Measurements from ENCODE around the gene HK2.
"Not testable (repeated sequence)": the region's sequence is repeated elsewhere in the genome, so short reads cannot be mapped to it uniquely, and the experiment has no call there.

Gene HK2

DNA sequence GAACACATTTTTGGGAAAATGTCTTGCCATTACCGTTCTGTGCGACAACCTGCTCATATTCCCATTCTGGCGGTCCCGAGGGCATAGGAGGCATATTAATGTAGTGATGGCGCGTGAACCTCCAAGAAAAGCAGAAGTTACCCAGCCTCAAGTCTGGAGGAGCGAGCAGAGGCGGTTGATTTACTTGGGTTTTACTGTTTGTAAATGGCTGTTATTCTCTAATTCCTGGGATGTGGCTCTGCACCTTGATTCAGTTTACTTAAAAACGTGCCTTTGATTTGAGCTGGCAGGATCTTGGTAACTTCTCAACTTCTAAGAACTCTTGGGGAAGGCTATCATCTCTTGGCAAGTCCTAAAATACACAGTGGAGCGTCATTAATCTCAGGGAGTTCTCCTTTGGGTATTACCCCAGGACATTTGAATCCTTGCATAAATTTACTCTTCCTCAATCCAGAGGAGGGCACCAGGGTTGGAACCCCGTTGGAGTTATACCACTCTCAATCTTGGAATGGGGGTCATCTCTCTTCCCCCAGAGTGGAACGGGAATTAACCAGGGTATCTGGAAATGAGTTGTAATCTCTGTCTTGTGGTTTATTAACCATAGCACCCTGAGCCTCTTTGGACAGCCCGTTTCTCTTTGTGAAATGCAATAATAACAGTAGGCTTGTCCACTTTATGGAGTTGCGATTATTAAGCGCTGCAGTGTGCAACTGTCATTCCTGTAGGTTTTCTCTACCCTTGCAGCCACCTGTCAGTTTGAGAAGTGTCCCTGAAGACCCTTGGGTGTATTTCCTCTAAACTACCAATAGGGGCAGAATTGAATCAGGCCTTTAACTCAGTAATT is 2.1 kb downstream of the HK2 start:
- DNase-seq = no peak

DNA sequence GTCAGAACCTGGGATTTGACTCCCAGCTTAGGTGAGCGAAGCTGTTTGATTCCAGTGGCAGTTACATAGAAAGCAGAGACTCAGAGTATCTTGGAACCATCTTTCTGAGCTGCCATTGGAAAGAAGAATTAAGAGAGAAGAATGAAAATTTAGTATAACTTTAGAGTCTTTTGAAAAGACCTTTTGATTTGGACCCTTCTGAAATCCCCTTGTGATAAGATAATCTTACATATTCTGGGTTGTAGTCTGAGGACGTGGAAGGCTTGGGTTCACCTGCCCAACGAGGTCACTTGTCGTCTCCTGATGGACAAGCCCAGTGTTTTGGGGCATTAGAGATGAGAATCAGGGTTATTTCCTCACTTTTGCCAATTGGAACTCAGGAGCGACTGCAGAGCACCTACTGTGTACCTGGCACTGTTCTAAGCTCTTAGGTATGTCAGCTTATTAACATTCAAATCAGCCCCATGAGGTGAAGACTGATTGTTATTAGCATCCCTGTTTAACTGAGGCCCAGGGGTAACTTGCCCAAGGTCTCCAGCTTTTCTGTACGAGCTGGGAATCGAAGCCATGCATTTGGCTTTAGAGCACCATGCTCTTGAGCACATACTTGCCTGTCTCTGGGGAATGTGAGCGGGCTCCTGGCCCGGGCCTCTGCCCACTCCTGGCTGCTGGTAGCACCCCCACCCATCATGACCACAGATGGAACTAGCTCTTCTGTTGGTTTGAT is 2.9 kb downstream of the HK2 start:
- DNase-seq = no peak

DNA sequence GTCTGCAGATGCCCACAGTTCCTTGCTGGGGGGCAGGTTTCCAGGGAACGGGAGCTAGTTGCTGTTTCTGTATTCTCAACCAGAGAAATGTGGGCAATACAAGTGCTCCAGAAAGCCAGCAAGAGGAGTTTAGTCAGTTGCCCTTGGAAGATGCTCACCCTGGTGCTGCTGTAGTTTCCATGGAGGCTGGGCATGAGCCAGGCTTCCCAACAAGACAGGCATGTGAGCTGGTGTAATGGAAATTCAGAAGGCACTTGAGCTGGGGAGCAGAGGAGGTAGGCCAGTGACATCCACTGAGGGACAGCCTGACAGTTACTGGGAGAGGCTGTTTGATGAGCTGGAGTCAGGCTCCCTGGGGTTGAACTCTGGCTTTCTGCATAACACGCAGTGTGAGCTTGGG is 7.7 kb downstream of the HK2 start:
- DNase-seq = no peak

DNA sequence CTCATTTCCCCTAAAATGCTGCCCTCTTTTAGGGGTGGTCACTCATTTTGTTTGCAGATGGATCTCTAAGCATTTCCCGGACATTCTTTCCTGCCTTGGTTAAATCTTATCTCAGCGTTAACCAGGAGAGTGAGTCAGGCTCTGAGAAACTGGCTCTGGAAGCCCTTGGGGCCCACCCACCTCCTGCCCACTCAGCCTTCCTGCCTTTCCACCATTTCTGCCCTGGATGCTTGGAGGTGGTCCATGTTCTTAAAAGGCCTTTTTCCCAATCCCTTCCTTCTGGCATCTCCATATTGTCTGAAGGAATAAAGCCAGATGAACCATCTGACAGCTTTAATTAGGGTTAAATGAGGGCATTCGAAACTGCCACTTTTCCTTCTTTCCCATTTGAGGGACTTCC is 9.5 kb downstream of the HK2 start:
- DNase-seq = no peak

DNA sequence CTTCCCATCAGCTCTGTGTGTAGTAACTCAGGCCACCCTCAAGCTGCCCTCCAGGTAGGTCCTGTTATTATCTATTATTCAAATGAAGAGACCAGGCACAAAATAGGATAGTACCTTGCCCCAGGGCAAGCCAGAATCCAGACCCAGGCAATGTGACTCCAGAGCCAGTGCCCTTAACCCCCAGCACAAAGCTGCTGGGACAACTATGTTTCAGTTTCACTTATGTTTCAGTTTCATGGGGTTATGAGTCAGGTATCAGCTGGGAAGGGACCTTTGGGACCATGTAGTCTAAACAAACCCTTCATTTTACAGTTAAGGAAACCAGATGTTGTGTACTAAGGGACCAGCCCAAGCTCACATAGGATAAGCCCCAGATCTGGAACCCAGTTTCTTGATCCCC is 10.0 kb downstream of the HK2 start:
- DNase-seq = no peak

DNA sequence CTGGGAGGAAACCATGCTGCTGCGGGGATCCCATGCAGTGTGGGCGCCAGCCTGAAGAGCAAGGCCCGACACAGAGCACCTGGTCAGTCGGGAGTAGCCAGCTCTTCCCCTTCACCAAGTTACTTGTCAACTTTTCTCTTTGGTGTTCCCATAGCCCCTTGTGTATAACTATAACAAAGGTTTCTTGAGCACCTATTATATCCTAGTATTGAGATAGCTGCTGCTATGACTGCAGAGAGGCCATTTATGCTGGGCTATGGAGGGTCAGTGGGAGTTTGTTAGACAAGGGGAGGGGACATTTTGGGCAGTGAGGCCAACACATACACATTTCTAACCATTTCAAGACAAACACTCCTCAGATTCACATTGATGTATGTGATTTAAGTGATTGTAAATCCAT is 10.8 kb downstream of the HK2 start:
- DNase-seq = no peak

DNA sequence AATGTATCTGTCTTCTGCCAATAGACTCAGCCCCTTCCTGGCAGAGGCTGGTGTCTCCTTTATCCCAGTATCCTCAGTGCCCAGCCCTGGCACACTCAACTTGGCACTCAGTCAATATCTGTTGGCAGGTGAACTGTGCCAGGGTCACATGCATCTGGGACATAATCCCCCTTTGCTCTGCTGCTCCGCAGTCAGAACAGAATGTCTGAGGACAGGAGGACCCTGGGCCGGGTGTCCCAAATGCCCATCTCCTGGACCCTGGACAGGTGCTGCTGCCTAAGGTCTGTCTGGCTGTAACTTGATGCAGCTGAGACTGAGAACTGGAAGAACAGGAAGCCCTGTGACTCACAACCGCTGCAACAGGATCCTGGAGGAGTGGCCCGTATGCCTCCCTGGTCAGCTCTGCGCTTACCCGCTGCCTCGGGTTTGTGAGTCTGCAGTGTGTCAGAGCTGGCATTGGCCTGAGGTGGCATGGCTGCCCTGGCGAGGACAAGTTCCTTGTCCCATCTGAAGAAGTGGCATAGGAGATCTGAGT is 11.4 kb downstream of the HK2 start:
- no peak for DNase-seq

DNA sequence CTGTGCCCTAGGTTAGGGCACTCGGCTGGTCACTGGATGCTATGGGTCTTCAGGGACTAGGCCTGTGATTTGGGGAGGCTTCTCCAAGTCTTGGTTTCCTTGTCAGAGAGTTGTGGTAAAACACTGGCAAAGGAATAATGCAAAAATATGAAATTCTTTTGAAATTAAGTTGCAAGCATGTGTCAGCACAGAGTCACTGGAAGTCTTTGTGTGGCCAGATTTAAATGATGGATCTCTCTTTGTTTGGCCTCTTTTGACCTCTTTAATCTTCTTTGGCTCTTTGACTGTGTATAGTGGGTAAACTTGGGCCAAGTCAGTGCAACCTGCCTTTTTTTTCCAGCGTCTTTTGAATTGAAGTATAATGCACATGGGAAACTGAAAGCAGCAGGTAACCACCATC is 12.1 kb downstream of the HK2 start:
- DNase-seq = no peak

DNA sequence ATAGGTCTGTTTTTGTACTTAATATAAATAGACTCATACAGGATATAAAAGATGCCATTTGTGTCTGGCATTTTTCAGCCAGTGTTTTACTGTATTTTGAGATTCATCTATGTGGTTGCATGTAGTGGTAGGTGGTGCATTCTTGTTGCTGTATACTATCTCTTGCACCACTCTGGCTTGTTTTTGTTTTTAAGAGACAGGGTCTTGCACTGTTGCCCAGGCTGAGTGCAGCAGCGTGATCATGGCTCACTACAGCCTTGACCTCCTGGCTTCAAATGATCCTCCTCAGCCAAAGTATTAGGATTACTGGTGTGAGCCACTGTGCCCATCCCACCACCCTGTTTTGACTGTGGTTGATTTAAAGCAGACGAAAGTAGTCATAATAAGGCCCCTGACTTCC is 12.6 kb downstream of the HK2 start:
- no peak for DNase-seq

DNA sequence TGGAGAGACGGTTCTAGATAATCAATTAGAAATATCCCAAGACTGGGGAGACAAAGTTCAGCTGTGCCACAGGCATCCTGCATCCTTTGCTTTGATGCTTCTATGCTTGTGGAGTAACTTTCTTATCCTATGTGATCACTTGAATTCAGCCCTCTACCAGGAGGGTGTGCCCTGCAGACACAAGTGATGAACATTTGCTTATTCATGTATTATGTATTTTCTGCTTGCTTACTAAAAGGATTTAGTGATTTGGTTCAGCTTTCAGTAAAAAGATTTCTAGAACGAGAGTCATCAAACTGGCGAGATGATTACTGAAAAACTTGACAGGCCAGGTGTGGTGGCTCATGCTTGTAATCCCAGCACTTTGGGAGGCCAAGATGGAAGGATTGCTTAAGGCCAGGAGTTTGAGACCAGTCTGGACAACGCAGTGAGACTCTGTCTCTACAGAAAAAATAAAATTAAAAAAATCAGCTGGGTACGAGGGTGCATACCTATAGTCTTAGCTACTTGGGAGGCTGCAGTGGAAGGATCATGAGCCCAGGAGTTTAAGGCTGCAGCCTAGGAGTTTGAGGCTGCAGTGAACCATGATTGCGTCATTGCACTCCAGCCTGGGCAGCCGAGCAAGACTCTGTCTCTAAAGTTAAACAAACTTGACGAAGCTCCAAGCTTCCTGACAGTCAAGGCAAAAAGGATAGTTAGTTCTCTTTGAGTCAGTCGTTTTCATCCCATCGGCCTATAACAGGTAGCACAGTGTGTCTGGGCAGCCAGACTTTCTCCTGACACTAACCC is 13.3 kb downstream of the HK2 start:
- no peak for DNase-seq

DNA sequence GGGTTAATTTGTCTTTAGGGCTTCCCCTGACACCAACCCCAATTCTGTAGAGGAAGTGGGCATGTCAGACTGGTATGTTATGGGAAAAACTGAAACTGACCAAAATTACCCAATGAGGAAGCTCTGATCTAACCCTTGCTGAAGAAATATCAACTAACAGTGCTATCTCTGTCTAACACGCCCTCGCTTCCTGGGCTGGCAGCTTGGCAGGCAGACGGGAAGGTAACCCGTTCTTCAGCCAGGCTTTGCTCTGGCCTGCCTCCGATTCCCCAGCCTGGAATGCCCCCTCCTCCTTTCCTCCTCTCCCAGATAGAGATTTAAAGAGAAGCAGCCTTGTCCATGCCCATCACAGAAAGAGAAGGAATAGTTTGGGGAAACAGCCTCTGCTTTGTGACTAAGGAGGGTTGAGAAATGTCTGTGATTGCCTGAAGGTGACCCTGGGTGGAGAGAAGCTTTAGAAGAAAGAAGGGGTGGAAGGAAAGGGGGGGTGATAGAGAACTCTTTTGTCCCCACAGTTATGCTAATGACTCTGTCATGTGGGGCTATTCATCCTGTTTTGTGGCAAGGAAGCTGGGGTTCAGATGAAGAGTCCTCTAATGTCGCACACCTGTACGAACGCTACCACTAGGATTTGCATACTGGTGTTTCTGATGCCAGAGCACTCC is 15.4 kb downstream of the HK2 start:
- no peak for DNase-seq

DNA sequence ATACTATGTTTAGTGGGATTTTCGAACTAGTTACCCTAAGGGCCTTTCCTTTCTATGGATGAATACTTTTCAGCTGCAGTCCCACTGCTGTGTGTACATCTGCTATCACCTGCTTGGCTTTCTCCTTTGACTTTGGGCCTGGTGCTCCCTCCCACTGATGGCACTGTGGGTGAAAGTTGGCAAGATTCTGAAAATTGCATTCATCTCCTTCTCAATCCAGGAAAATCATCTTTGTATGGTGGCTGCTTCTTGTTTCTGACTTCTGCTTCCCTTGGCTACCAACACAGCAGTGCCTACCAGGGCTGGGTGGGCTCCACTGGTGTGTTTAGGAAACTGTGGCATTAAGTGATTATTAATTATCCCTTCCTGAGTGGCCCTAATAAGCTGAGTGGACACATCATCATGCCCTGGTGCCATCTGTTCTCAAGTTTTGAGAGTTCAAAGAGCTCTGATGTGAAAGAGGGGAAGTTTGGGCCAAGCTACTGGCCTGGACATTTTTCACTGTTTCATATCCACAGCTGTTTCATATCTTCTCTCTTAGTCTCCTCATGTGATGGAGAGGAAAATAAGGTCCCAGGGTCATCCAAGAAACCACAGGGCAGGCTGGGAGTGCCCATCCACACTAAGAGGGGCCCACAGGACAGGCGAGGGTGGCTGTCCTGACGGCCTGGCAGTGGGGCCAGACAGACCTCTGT is 16.7 kb downstream of the HK2 start:
- DNase-seq = no peak

DNA sequence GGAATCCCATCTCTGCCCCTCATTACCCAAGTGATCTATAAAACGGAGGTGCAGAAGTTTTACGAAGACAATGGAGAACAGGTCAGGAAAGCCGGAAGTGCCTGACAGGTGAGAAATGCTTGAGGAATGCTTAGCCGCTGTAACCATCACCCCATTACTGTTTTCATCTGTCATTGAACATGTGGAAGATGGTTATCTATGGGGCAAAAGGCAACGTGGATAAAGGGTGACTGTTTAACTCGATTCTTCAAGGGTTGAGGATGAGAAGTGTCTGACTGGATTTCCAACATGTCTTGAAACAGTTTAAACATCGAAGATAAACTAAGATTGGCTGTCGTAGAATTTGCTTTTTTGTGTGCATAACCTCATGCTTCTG is 17.3 kb downstream of the HK2 start:
- no peak for DNase-seq

DNA sequence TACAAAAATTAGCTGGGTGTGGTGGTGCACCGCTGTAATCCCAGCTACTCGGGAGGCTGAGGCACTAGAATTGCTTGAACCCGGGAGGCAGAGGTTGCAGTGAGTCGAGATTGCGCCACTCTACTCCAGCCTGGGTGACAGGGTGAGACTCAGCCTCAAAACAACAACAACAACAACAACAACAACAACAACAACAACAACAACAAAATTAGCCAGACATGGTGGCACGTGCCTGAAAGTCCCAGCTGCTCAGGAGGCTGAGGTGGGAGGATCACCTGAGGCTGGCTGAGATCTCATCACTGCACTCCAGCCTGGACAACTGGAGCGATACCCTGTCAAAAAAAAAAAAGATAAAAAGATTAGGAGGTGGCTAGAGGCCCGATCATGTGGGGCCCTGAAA is 19.4 kb downstream of the HK2 start:
- not testable (repeated sequence) for DNase-seq

DNA sequence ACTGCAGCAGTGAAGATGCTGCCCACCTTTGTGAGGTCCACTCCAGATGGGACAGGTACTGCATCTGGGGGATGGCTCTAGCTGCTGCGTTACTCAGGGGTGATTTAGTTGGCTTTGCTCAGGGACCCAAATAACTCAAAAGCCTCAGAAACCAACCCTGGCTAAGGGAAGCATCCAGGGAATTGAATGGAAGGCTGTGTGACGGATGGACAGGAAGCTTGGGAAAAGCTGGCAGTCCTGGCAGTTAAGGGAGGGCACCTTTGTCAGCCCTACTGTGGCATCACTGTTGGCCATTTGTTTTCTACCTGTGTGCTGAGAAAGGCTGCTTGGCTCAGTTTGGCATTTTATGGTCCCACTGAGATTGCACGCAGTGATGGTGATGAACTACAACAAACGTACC is 20.5 kb downstream of the HK2 start:
- DNase-seq = no peak

DNA sequence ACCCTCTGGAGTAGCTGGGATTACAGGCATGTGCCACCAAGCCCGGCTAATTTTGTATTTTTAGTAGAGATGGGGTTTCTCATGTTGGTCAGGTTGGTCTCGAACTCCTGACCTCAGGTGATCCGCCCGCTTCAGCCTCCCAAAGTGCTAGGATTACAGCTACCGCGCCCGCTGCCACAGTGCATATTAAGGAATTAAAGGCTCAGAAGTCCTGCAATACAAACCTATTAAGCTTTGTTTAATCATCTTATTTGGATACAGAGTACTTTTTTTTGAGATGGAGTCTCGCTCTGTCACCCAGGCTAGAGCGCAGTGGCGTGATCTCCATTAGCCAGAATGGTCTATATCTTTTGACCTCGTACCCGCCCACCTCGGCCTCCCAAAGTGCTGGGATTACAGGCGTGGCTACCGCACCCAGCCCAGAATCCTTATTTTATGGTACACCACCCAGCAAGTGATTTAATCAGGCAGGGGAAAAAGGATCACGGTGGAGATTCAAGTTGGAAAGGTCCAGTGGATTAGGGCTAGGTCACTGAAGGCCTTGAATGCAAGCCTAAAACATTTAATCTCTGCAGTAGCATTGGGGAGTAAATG is 21.3 kb downstream of the HK2 start:
- DNase-seq = not testable (repeated sequence)

DNA sequence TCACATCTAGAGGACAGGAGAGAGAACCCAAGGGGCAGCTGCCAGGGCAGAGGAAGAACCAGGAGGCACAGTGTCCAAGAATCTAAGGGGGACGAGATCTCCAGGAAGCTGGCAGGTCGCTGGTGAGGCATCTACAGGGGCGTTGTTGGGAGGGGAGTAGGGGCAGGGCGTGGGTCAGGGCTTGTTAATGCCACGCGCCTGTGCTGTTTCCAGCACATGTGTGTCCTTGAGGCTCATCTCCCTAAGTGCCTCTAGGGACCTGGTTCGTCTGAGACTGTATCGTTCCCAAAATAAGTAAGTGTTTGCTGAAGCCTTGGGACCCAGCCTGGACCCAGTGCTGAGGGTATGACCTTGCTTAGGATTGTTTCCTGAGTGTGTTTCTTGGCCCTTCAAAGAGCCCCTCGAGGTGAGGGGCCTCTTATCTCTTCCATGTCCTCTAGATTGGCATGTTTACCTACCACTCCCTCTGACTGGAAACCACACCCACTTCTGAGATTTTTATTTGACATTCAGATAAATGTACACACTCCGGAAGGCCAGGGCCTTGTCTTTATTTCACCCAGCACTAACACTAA is 22.2 kb downstream of the HK2 start:
- no peak for DNase-seq

DNA sequence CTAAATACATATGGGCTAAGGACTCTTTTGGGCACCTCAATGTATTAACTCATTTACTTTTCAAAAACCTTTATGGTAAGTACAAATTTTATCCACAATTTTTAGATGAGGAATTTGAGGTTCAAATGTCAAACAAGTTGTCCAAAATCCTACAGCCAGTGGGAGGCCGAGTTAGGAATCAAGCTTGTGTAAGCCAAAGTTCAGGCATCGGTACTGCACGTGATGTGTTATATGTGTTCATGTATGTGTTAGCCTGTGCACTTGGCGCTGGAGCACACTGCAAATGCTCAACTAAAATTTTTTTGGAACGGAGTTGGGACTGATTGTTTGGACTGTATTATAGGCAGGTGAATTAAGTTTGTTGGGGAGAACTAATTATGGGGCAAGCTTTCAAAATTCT is 22.7 kb downstream of the HK2 start:
- no peak for DNase-seq

DNA sequence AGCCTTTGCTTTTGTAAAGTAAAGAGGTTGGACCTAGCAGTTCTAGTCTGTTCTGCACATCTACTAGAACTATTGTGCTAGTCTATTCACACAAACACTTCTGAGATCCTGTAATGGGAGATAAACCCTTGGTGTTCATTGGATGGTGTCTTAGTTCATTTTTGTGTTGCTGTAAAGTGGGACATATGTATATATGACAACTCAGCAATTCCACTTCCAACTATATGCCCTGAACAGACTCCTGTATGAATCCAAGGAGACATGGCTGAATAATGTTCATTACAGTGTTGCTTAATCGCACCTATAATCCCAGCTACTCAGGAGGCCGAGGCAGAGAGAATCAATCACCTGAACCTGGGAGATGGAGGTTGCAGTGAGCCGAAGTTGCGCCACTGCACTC is 23.3 kb downstream of the HK2 start:
- DNase-seq = no peak

DNA sequence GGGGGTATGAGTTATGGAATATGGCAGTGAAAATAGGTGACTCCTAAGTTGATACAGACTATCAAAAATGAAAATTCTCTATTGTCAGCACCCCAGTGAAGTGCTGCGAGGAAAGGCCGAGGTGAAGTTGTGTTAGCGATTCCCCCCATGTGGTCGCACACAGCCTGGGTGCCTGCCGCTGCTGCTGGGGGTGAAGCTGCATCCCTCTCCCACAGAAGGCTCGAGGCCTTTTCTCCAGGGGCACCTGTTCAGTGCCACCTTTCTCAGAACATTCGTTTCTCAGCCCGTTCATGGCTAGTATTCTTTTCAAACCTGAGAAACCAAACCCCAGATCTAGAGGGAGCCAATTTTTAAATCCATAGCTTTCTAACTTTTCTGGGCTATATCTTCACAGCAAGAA is 23.8 kb downstream of the HK2 start:
- DNase-seq = no peak

DNA sequence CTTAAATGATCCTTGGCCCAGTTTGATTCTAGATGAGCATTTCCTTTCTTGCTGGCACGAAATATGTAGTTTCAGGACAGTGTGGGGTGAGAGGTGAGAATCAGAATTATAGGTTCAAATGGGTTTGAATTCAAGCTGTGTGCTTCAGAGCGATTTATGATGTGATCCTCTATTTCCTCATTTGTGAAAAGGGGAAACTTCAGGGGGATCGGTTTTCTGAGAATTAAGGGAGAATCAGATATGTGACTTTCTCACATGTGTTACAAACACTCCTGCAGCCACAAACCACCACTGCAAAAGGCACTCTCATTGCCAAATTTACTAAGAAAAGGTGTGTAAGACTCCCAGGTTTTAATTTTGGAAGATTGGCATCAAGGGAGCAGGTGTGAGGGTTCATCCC is 24.4 kb downstream of the HK2 start:
- no peak for DNase-seq

DNA sequence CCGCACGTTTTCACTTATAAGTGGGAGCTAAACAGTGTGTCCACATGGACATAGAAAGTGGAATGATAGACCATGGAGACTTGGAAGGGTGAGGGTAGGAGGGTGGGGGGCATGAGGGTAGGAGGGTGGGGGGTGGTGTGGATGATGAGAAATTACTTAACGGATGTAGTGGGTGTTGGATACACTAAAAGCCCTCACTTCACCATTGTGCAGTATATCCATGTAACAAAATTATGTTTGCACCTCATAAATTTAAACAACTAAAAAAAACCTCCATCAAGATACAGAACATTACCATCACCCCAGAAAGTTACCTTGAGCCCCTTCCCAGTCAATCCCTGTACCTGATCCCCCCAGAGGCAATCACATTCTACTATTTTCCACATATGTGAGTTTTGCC is 26.2 kb downstream of the HK2 start:
- no peak for DNase-seq

Data from NCI-H2107 (cell line).